Fibroblast of lung (primary cell): ENCODE results near the gene SIGMAR1. TPM values are rescaled to one million over a fixed set of nuclear protein-coding genes. Genes with fewer than 3 reads are reported as not detected.

Experiments used
- DNase-seq, 2 donors: peaks; one replicate each; pipeline versions ENCODE4 v3.0.0 to v3.0.0-alpha.2; 2010; ENCODE audit warnings: low read depth in 2 of 2
- H2AFZ ChIP-seq: 2 replicates; pipeline ENCODE4 v1.5.1; 2012; ENCODE audit warnings: low read length, control low read depth, inconsistent platforms
- H3K27ac ChIP-seq: 2 replicates; pipeline ENCODE4 v1.5.1; 2011; ENCODE audit warnings: low read length, control low read depth; ENCODE audit not compliant: insufficient read depth
- H3K27me3 ChIP-seq: 2 replicates; pipeline ENCODE4 v1.5.1; 2011; ENCODE audit warnings: mild to moderate bottlenecking, low read length; ENCODE audit not compliant: control insufficient read depth, insufficient read depth
- H3K36me3 ChIP-seq: 2 replicates; pipeline ENCODE4 v1.5.1; 2011; ENCODE audit warnings: low read length; ENCODE audit not compliant: control insufficient read depth, insufficient read depth
- H3K4me1 ChIP-seq: 2 replicates; pipeline ENCODE4 v1.5.1; 2011; ENCODE audit warnings: low read length; ENCODE audit not compliant: control insufficient read depth, insufficient read depth; ENCODE audit errors: extremely low read depth
- H3K4me2 ChIP-seq: 2 replicates; pipeline ENCODE4 v1.5.1; 2011; ENCODE audit warnings: low read length, control low read depth; ENCODE audit not compliant: insufficient read depth; ENCODE audit errors: extremely low read depth
- H3K4me3 ChIP-seq, 4 experiments: fragments of 200-600 bp in 1 of 4; sonication (generic) in 1 of 4; replicated peaks in 1 of 4; 2 replicates each; pipeline ENCODE4 v1.5.1; 2011 to 2016; ENCODE audit warnings: low read length in 4 of 4, low read depth in 3 of 4, mild to moderate bottlenecking in 3 of 4, control low read depth in 2 of 4, inconsistent platforms in 1 of 4, mixed read lengths in 1 of 4; ENCODE audit not compliant: insufficient read depth in 1 of 4; ENCODE audit errors: control extremely low read depth in 1 of 4
- H3K79me2 ChIP-seq: 2 replicates; pipeline ENCODE4 v1.5.1; 2012; ENCODE audit warnings: mild to moderate bottlenecking, low read length, inconsistent platforms; ENCODE audit not compliant: control insufficient read depth, insufficient read depth
- H3K9ac ChIP-seq: 2 replicates; pipeline ENCODE4 v1.5.1; 2011; ENCODE audit warnings: mild to moderate bottlenecking, low read length, control low read depth; ENCODE audit not compliant: insufficient read depth
- H3K9me3 ChIP-seq: 2 replicates; pipeline ENCODE4 v1.5.1; 2012; ENCODE audit warnings: low read depth, low read length; ENCODE audit not compliant: control insufficient read depth, insufficient read depth
- H4K20me1 ChIP-seq: 2 replicates; pipeline ENCODE4 v1.5.1; 2011; ENCODE audit warnings: low read length; ENCODE audit not compliant: control insufficient read depth, insufficient read depth; ENCODE audit errors: extremely low read depth
- CTCF ChIP-seq, 2 donors: IDR thresholded peaks in 1 of 2; conservative IDR thresholded peaks in 1 of 2; 1 replicate in 1 of 2; 2 replicates in 1 of 2; pipeline ENCODE4 v1.5.1; 2011 to 2012; ENCODE audit warnings: low read length in 2 of 2, control low read depth in 1 of 2, inconsistent platforms in 1 of 2, low read depth in 1 of 2, mild to moderate bottlenecking in 1 of 2
- EZH2 ChIP-seq: IDR thresholded peaks from 2 replicates; pipeline ENCODE4 v1.5.1; 2012; ENCODE audit warnings: low read length, control low read depth, mild to moderate bottlenecking; ENCODE audit errors: missing control alignments
- polyA plus RNA-seq, 2 donors: library from polyadenylated mRNA; depleted of rRNA in 1 of 2; stranded (reverse) in 1 of 2; unstranded in 1 of 2; fragments of >200 nt; gene quantifications; 2 replicates each; pipeline ENCODE4 v1.2.1, GENCODE V29; 2011 to 2012; ENCODE audit warnings: missing spikeins in 1 of 2
- total RNA-seq: library from RNA; depleted of rRNA; stranded (reverse); fragments of >200 nt; gene quantifications from 2 replicates; pipeline ENCODE4 v1.2.1, GENCODE V29; 2014

Gene SIGMAR1
- total and polyA plus RNA-seq, 2 donors (not counting 1 experiment from before 2014, with no cell fraction given), result 52.5 to 61.2 TPM

GRCh38 chr9:34590381-34591247, 47.0 kb downstream of the SIGMAR1 start:
- H3K27me3 ChIP-seq, result peaks cover 70% of the 10 kb centered on the region
- H3K36me3 ChIP-seq, result no peaks in the 10 kb centered on the region
- no peaks in the 10 kb centered on the region for H3K9me3 ChIP-seq
- TF ChIP-seq CTCF (conservative IDR thresholded peaks at IDR 0.05 in 1 of 2, IDR thresholded peaks at IDR 0.05 in 1 of 2; ENCODE audit: low read depth in 1 of 2, low read length in 2 of 2) (no peak), EZH2 (peak; percentile 15)
- H4K20me1 ChIP-seq, result no peaks in the 10 kb centered on the region
- no peak overlapping the region for H2AFZ ChIP-seq
- no peaks in the 10 kb centered on the region for H3K4me1 ChIP-seq
- no peak overlapping the region for H3K9ac ChIP-seq
- no peak overlapping the region for H3K4me2 ChIP-seq
- H3K79me2 ChIP-seq, result no peaks in the 10 kb centered on the region
- no peak overlapping the region for H3K4me3 ChIP-seq
- no peak for DNase-seq
- H3K27ac ChIP-seq, result no peak overlapping the region

GRCh38 chr9:34589636-34590380, 47.8 kb downstream of the SIGMAR1 start, which contains the start of gene CNTFR:
Gene CNTFR, minus strand, starts transcription at chr9:34589724. Its CDS starts 20,743 bp downstream, at chr9:34568981.
- Histone ChIP-seq H3K36me3 (no peaks in the 10 kb centered on the region), H3K4me2 (peak within 1 kb of the TSS; percentile 32), H3K27ac (no peak within 1 kb of the TSS), H2AFZ (no peak within 1 kb of the TSS), H3K79me2 (no peaks in the 10 kb centered on the region), H4K20me1 (no peaks in the 10 kb centered on the region), H3K4me1 (no peaks in the 10 kb centered on the region), H3K27me3 (peaks cover 74% of the 10 kb centered on the region), H3K9me3 (no peaks in the 10 kb centered on the region), H3K4me3 (no peak within 1 kb of the TSS), H3K9ac (no peak within 1 kb of the TSS)
- DNase-seq, result no peak
- TF ChIP-seq EZH2, result peak; percentile 19
- TF ChIP-seq CTCF (conservative IDR thresholded peaks at IDR 0.05 in 1 of 2, IDR thresholded peaks at IDR 0.05 in 1 of 2; ENCODE audit: low read depth in 1 of 2, low read length in 2 of 2), result no peak
